ENCODE results near the gene MSN. TPM values are rescaled to one million over a fixed set of nuclear protein-coding genes. Genes with fewer than 3 reads are reported as not detected.

Gene MSN
- total RNA-seq, 2 donors from 2014 or later, result 141 to 188 TPM

GRCh38 chrX:65706041-65706828 lies 38.8 kb downstream of the MSN start:
- WGBS, 2 experiments (ENCODE audit: insufficient coverage in 1 of 2, insufficient read length in 1 of 2), result 73% methylated on average over 2 of the region's 5 CpGs; no CpG with 5 or more reads in 1 of the 2 experiments

GRCh38 chrX:65707151-65707550 lies 39.7 kb downstream of the MSN start:
- TF ChIP-seq CTCF (conservative IDR thresholded peaks at IDR 0.05), result no peak
- Histone ChIP-seq H3K27me3 (ENCODE audit: control insufficient read depth, insufficient read depth, low read length, poor library complexity, severe bottlenecking) (no peaks in the 10 kb centered on the region), H3K4me3 (ENCODE audit: low read length) (no peak overlapping the region), H3K27ac (ENCODE audit: low read depth, low read length) (no peak overlapping the region), H3K36me3 (ENCODE audit: control insufficient read depth, insufficient read depth, low read length) (no peaks in the 10 kb centered on the region), H3K4me1 (ENCODE audit: control insufficient read depth, insufficient read depth, low read length) (peaks cover 6% of the 10 kb centered on the region), H3K9me3 (ENCODE audit: control insufficient read depth, low read length) (no peaks in the 10 kb centered on the region), H3K9ac (ENCODE audit: extremely low read depth, low read length, poor library complexity, severe bottlenecking) (no peak overlapping the region)
- no peak overlapping the region for H3K4me3 Mint-ChIP-seq
- peak overlapping the region; percentile 38 for H3K27ac Mint-ChIP-seq
- WGBS, 2 experiments (ENCODE audit: insufficient coverage in 1 of 2, insufficient read length in 1 of 2), result 70% methylated on average over 1 of the region's 2 CpGs; no CpG with 5 or more reads in 1 of the 2 experiments
- peaks cover 2% of the 10 kb centered on the region for H3K36me3 Mint-ChIP-seq (ENCODE audit: low read depth)
- peaks cover 27% of the 10 kb centered on the region for H3K4me1 Mint-ChIP-seq
- peak; percentile 43 for DNase-seq
- peaks cover 48% of the 10 kb centered on the region for H3K9me3 Mint-ChIP-seq
- no peaks in the 10 kb centered on the region for H3K27me3 Mint-ChIP-seq (ENCODE audit: insufficient read depth)

More at GRCh38 chrX:65706041-65706828, 38.8 kb downstream of the MSN start:
- H3K27me3 ChIP-seq (ENCODE audit: control insufficient read depth, insufficient read depth, low read length, poor library complexity, severe bottlenecking), result no peaks in the 10 kb centered on the region
- peak overlapping the region; percentile 75 for H3K27ac Mint-ChIP-seq
- peaks cover 23% of the 10 kb centered on the region for H3K4me1 Mint-ChIP-seq
- no peak overlapping the region for H3K4me3 ChIP-seq (ENCODE audit: low read length)
- H3K9me3 ChIP-seq (ENCODE audit: control insufficient read depth, low read length), result no peaks in the 10 kb centered on the region
- H3K36me3 ChIP-seq (ENCODE audit: control insufficient read depth, insufficient read depth, low read length), result peaks cover 4% of the 10 kb centered on the region
- peaks cover 5% of the 10 kb centered on the region for H3K36me3 Mint-ChIP-seq (ENCODE audit: low read depth)
- TF ChIP-seq CTCF (conservative IDR thresholded peaks at IDR 0.05), result no peak
- peak; percentile 61 for DNase-seq
- H3K9ac ChIP-seq (ENCODE audit: extremely low read depth, low read length, poor library complexity, severe bottlenecking), result no peak overlapping the region
- peaks cover 6% of the 10 kb centered on the region for H3K4me1 ChIP-seq (ENCODE audit: control insufficient read depth, insufficient read depth, low read length)
- H3K4me3 Mint-ChIP-seq, result no peak overlapping the region
- no peaks in the 10 kb centered on the region for H3K27me3 Mint-ChIP-seq (ENCODE audit: insufficient read depth)
- H3K9me3 Mint-ChIP-seq, result peaks cover 50% of the 10 kb centered on the region
- H3K27ac ChIP-seq (ENCODE audit: low read depth, low read length), result no peak overlapping the region

GRCh38 chrX:65712005-65712806 lies 44.8 kb downstream of the MSN start:
- Histone ChIP-seq H3K36me3 (ENCODE audit: control insufficient read depth, insufficient read depth, low read length) (peaks cover 7% of the 10 kb centered on the region), H3K9ac (ENCODE audit: extremely low read depth, low read length, poor library complexity, severe bottlenecking) (no peak overlapping the region), H3K27me3 (ENCODE audit: control insufficient read depth, insufficient read depth, low read length, poor library complexity, severe bottlenecking) (no peaks in the 10 kb centered on the region), H3K27ac (ENCODE audit: low read depth, low read length) (no peak overlapping the region), H3K4me3 (ENCODE audit: low read length) (no peak overlapping the region), H3K9me3 (ENCODE audit: control insufficient read depth, low read length) (no peaks in the 10 kb centered on the region), H3K4me1 (ENCODE audit: control insufficient read depth, insufficient read depth, low read length) (no peaks in the 10 kb centered on the region)
- TF ChIP-seq CTCF (conservative IDR thresholded peaks at IDR 0.05), result no peak
- Mint-ChIP-seq H3K27me3 (ENCODE audit: insufficient read depth) (no peaks in the 10 kb centered on the region), H3K27ac (no peak overlapping the region), H3K36me3 (ENCODE audit: low read depth) (peaks cover 3% of the 10 kb centered on the region), H3K9me3 (peaks cover 29% of the 10 kb centered on the region), H3K4me3 (no peak overlapping the region), H3K4me1 (peaks cover 12% of the 10 kb centered on the region)
- 90 to 92% methylated on average over 2 to 4 of the region's 6 CpGs for WGBS, 2 experiments (ENCODE audit: insufficient coverage in 1 of 2, insufficient read length in 1 of 2)
- DNase-seq, result no peak
